GM18519 (cell line): ENCODE measurements around the gene LMBR1.
"Not testable (repeated sequence)": the region's sequence is repeated elsewhere in the genome, so short reads cannot be mapped to it uniquely, and the experiment has no call there.

ENCODE experiments used
- ATAC-seq: cut with Tn5 transposase; IDR thresholded peaks from one replicate; pipeline ENCODE4 v1.9.1; 2021; ENCODE audit warnings: mild to moderate bottlenecking, moderate library complexity; ENCODE audit not compliant: unreplicated experiment, low FRiP score

Gene LMBR1

DNA sequence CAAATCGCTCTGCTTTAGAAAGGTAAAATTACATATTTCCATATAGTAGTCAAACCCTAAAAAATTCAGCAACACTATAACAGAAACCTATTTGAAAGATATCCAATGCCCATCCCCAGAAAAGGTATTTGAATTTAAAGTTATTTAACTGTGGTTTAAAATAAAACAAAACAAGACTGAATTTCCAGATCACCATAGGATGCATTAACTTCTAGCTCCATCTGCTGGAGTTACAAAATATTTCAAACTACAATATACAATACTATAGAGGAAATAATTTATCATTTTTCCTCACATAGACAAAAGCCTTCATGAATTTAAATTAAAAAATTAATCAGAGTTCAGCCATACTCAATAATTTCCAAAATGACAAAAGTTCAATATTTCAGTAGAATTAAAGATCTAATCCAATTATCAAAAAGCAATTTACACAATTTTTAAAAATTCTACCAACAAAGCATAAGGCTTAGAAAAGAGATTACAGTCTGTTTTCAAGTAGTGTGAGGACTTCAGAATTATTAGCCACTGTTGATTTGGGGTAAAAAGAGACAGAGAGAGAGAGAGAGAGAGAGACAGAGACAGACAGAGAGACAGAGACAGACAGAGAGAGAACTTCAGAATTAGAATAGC lies 75.9 kb downstream of the LMBR1 start:
- no peak for ATAC-seq

DNA sequence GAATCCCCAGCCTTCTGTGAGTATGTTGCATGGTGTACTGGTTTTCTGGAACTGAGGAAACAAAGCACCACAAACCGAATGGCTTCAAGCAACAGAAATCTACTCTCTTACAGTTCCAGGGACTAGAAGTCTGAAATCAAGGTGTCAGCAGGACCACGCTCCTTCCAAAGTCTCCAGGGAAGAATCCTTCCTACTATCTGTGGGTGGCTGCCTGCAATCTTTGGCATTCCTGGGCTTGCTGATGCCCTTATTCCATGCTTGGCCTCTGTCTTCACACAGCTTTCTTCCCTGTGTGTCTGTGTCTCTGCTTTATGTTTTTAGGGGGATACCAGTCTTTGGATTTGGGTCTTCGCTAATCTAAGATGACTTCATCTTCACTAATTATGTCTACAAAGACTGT lies 81.3 kb downstream of the LMBR1 start:
- no peak for ATAC-seq

DNA sequence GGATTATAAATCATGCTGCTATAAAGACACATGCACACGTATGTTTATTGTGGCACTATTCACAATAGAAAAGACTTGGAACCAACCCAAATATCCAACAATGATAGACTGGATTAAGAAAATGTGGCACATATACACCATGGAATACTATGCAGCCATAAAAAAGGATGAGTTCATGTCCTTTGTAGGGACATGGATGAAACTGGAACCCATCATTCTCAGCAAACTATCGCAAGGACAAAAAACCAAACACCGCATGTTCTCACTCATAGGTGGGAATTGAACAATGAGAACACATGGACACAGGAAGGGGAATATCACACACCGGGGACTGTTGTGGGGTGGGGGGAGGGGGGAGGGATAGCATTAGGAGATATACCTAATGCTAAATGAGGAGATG lies 89.3 kb downstream of the LMBR1 start:
- ATAC-seq: not testable (repeated sequence)

DNA sequence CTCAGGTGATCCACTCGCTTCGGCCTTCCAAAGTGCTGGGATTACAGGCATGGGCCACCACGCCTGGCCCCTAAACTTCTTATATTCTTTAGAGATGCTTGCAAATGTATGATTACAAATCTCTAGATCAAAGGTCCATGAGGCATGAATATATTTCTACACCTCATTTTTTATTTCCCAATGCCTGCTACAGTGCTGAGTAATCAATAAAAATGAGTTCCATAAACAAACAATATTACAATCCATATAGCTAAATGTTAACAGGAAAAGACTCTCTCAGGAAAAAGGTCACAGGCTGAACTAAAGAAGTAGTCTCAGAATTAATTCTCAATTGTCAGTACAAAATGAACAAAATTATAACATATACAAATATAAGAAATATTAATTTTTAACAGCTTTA lies 90.8 kb downstream of the LMBR1 start:
- no peak for ATAC-seq

DNA sequence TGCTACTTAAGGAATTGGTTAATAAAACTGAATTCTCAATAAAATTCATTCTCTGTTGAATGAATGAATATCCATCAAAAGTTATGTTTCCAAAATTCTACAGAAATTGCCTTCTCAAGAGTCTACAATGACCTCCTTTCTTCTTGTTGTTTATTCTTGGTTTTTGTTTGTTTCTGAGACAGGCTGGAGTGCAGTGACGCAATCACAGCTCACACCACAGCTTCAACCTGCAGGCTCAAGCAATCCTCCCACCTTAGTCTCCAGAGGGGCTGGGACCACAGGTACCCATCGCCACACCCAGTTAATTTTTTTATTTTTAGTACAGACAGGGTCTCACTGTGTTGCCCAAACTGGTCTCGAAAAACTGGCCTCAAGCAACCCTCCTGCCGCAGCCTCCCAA lies 97.6 kb downstream of the LMBR1 start:
- no peak for ATAC-seq

DNA sequence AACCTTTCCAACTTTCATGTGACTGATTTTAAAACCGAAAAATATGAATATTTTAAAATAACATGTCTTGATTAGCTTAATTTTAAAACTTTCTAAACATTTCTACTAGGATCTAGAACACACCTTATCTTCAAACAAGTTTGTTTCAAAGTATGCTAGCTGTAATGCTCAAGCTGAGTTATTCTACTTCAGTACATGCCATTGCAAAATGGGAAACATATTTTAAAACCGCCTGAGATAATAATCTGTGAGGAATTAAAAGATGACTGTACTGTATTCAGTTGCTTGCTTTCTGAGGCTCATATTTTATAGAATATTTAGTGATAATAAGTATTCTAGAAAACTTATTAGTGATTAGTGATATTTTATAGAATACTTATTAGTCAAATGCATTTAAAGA lies 99.6 kb downstream of the LMBR1 start:
- ATAC-seq: no peak

DNA sequence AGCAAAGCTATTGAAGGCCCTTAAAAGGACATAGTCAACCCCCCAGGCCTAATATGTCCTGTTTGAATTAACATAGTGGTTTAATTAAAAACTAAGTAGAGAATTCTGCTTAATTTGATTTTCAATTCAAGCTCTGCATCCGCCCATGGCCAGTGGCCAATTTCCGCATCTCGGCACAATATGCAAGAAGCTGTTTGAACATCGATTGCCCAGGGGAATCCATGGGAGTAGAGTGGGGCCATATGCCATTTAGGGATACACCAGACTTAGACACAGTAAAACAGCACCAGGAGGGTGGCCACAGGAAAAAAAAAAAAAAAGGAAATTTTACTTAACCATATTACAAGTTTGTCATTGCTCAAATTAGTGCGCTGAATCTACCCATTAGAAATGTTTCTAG lies 100.4 kb downstream of the LMBR1 start:
- no peak for ATAC-seq

DNA sequence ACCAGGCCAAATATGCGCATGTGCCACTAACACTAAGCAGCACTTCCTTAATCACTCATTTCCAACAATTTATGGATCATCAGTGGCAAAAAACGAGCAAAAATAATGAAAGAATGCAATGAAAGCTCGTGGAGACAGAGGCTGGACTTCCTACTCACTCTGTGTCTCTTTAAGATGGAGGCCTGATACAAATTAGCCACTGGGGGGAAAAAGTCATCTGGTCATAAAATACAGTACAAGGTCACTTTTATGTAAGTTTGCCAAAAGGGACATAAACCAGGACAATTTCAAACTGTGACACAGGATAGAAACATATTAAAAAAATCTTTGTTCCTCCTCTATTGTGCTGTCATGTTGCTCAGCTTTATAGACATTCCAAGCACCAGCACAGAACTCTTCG lies 101.7 kb downstream of the LMBR1 start:
- no peak for ATAC-seq

DNA sequence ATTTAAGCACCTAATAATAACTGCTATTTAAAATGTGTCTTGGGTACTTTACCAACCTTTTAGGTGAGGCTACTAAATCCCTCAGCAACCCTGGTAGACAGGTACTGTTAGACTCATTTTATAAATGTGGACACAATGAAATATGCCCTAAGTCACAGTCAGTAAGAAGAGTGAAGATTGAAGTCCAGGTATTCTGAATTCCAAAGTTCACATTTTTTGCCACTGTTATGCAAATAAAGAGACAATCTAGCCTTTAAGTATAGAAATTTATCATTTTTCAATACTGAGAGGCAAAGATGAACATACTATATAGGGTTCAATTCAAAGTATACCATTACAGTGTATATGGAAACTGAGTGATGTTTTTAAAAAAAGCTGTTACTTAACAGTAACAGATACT lies 102.7 kb downstream of the LMBR1 start:
- ATAC-seq: no peak

DNA sequence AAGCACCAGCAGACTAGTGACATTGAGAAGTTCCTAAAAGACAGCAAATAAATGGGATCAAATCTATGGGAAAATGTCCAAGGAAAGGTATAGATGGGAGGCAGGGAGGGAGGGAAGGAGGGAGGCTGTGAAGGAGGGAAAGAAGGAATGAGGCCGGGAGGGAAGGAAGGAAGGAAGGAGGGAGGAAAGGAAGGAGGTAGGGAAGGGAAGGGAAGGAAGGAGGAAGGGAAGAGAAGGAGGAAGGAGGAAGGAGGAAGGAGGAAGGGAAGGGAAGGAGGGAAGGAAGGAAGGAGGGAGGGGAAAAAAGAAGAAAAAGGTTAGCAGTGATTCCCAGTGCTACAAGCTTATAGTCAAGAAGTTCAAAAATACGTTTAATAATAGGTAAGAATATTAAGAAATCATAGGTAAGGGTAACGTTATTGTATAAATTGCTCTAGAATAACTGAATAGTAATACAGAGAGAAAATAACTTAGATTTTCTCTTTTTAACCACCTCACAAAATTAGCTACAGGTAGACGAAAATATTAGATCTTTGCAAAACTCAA lies 106.9 kb downstream of the LMBR1 start:
- ATAC-seq: no peak

DNA sequence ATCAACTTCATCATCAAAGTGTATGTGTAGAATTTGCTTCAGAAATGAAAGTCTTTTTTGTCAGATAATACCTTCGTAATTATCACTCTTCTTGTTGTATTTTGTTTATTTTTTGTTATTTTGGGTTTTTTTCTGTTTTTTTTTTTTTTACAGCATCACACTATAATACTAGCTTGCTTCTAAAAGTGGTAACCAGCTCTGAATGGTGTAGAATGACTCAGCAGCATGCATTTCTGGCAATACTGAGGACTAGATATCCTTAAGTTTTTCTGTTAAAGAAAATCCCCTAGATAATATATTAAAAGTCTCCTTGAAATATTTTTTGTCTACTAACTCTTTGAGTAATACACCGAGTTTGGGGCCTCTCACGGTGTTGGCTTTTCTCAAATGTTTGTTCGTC lies 109.1 kb downstream of the LMBR1 start:
- no peak for ATAC-seq

DNA sequence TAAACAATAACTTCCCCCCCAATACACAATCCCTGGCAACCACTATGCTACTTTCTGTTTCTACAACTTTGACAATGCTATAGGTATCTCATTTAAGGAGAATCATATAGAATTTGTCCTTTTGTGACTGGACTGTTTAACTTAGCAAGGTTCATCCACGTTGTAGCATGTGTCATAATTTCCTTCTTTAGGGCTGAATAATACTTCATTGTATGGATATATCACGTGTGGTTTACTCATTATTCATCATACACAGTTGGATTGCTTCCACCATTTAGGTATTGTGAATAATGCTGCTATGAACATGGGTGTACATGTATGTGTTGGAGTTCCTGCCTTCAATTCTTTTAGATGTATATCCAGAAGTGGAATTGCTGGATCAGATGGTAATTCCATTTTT lies 111.0 kb downstream of the LMBR1 start:
- ATAC-seq: no peak

DNA sequence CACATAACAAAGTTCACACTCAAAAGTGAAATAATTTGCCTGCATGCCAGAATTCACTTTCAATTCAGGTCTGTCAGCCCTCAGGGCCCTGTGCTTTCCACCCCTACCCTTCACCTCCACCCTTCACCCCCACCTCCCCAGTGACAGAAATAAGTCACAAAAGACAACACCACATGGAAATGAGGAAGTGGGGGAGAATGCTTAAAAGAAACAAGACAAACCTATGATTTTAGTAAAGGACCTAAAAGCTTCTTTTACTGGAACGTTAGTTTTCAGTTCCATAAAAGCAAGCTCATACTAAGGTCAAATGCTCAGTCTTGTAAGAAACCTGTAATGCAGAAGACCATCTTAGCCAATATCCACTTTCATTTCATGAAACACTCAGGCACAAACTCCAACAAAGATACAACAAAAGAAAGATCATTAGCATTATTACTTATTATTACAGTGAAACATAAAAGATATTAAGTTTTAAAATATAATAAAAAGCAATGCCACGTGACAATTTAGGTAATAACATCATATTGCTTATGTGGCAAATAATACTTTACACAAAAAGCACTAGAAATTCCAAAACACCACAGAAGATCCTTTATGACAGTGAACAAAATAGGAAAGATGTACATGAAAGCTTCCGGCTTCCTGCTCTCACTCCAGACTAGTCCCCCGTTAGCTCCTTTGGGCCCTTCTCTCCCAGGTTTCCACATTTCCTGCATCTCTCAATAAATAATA lies 112.1 kb downstream of the LMBR1 start:
- peak; percentile 83 for ATAC-seq

DNA sequence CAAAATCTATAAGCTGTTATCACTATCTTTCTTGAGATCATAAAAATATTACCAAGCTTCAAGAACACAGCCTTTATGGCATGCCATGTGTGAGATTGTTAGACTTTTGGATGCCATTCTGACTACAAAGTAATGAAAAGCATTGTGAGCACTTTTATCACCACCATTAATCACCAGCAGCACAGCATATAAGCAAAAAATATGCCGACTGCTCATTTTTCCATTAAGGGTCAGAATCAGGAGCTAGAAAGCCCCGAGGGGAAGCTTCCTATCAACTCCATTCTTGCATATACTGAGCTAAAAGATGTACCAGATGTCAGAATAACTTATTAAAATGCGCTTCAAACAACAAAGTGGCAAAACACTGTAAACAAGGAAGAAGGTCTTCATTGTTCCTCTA lies 114.3 kb downstream of the LMBR1 start:
- no peak for ATAC-seq

DNA sequence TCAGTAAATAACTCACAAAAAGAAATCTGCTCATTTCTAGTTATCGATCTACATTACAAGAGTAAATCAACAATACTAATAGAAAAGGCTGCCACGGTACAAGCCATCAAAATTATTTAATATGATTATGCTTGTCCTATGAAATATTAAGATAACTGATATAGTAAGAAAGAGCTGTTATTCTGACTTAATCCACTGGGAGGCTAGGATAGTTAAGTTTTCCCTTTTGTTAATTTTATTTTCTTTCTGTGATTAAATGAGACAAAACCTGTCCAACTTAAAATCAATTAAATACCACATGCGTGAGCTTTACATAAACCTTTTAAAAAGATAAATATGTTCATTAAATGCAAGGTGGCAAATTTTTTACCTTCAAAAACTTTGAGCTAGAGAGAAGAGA lies 114.8 kb downstream of the LMBR1 start:
- ATAC-seq: no peak

DNA sequence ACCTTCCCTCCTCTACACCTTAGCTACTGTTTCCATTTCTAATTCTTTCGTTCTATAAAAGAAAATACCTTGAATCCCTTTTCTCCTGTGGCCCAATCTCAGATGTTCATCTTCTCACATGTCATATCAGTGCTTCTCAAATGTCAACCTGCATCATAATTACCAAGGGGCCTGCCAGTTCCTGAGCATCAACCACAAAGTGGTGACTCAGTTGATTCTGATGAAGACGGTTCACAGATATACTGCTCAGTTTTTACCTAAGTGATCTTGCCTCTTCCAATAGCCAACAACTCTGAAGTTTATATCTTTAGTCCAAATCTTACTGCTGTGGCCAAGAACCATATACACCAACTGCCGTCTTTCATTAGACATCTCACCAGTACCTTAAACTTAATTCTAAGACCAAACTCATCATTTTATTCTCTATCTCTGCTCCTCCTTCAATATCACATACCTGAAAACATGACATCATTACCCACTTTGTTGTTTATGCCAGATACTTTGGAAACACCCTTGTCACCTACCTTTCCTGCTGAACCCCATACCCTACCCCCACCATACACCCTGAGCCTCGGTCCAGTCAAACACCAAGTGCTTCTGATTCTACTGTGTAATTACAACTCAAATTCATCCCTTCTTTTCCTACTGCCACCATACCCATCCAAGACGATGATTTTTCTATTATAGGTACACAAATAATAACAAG lies 115.5 kb downstream of the LMBR1 start:
- no peak for ATAC-seq

DNA sequence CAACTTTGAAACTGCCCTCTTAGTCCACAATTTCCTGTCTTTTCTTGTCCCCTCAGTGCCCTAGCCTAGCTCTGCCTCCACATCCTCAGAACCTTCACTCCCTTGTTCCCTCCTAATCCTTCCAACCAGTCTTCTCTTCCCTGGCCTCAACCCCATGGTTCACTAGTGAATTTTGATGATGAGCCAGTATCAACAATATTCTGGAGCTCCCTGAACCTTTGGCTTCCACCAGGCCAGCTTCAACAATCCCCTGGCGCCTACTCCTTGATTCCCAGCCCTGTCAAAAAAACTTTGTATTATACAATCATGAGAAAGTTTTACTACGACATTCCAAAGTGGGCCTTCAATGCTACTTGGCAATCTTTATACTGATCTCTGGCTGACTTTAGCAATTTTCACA lies 116.5 kb downstream of the LMBR1 start:
- no peak for ATAC-seq

DNA sequence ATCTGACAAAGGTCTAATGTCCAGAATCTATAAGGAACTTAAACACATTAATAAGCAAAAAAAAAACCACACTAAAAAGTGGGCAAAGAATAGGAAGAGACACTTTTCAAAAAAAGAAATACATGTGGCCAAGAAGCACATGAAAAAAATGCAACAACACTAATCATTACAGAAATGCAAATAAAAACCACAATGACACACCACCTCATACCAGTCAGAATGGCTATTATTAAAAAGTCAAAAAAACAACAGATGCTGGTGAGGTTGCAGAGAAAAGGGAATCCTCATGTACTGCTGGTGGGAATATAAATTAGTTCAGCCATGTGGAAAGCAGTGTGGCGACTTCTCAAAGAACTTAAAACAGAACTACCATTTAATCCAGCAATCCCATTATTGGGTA lies 119.0 kb downstream of the LMBR1 start:
- ATAC-seq: no peak

DNA sequence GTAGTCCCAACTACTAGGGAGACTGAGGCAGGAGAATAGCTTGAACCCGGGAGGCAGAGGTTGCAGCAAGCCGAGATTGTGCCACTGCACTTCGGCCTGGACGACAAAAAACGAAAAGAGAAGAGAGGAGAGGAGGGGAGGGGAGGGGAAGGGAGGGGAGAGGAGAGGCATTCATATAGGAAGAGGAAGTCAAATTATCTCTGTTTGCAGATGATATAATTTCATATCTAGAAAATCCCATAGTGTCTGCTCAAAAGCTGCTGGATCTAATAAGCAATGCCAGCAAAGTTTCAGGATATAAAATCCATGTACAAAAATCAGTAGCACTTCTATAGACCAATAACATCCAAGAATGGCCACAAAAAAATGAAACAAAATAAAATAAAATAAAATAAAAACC lies 120.3 kb downstream of the LMBR1 start:
- ATAC-seq: no peak

DNA sequence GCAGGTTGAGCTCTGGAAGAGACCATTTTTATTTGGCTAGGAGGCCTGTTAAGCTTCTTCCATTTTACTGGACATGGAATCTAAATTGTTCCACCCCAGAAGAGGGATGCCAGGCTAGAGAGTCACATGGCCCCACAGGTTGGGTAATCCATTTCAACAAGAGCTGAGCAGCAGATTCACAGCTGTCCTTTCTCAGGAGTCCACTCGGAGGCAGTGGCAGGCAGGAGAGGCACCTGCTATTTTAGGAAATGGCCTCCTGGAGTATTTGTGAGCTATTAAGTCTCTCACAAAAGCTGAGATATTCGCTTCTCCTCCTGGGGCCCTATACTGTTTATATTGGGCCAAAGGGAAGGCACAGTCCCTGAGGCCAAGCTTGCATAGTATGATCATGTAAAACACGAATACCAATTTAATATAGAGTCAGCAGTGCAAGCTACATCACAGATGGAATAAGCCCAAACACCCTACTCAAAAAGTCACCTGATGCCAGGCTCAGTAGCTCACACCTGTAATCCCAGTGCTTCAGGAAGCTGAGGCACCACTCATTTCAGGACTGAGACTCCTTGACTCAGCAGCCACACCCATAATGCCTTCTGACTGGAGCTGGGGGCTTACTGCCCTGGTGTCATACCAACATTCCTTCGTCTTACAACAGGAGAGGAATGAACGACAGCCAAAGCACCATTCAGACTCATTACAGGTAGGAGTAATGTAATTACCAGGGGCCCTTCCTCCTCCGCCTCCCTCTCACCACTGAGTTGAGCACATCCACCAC lies 124.1 kb downstream of the LMBR1 start:
- no peak for ATAC-seq

DNA sequence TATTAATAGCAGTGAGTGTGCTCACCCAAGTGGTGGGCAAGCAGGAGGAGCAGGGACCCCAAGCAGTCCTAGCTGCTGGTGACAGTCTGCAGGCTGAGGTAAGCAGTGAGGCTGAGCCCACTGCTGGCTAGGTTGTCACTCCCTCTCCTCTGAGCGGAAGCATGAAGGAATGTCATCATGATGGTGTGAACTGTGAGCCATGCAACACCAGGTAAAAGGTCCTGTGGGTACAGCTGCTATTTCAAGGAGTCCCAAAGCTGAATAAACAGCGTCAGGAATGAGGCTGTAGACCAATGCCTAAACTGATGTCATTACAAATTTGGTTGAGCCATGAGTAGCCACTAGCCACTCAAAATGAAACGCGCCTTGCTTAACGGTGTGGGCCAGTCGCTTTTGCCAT lies 126.3 kb downstream of the LMBR1 start:
- no peak for ATAC-seq
